Anterior cingulate cortex (tissue), 58 donors: Measurements from ENCODE around the gene LRRC49.

Experiments used
- DNase-seq, 58 donors: peaks; one replicate each; lab custom pipeline; 2025; lab: John Stamatoyannopoulos, UW

The LRRC49 gene

GRCh38 chr15:71083349-71083748 lies 190.7 kb downstream of the LRRC49 start:
- no peak for DNase-seq

GRCh38 chr15:71084264-71084663 lies 191.6 kb downstream of the LRRC49 start:
- DNase-seq = no peak

- no peak for DNase-seq
Measured at GRCh38 chr15:71085809-71086208, 193.2 kb downstream of the LRRC49 start.

- DNase-seq = no peak
Measured at GRCh38 chr15:71088155-71088554, 195.5 kb downstream of the LRRC49 start.

GRCh38 chr15:71088683-71089082 lies 196.1 kb downstream of the LRRC49 start:
- no peak for DNase-seq

GRCh38 chr15:71089801-71090200 lies 197.2 kb downstream of the LRRC49 start:
- no peak for DNase-seq

- DNase-seq = no peak
Measured at GRCh38 chr15:71091601-71092000, 199.0 kb downstream of the LRRC49 start.

GRCh38 chr15:71092056-71092600 lies 199.5 kb downstream of the LRRC49 start:
- DNase-seq = no peak

GRCh38 chr15:71093054-71094024 lies 200.7 kb downstream of the LRRC49 start:
- DNase-seq = no peak

GRCh38 chr15:71094137-71094536 lies 201.5 kb downstream of the LRRC49 start:
- no peak for DNase-seq

- no peak for DNase-seq
Measured at GRCh38 chr15:71096676-71097075, 204.1 kb downstream of the LRRC49 start.

GRCh38 chr15:71097890-71098289 lies 205.3 kb downstream of the LRRC49 start:
- no peak for DNase-seq

- no peak for DNase-seq
Measured at GRCh38 chr15:71098920-71099319, 206.3 kb downstream of the LRRC49 start.
